ENCODE data around the gene BEGAIN. TPM values are rescaled to one million over a fixed set of nuclear protein-coding genes. Genes with fewer than 3 reads are reported as not detected.

The BEGAIN gene
- total RNA-seq, 2 donors from 2014 or later = 0.56 to 1.2 TPM

GRCh38 chr14:100558966-100559365 lies 28.3 kb downstream of the BEGAIN start:
- no peak for DNase-seq (ENCODE audit: low spot score)
- intact Hi-C loops (cut with DNase I) = no loop called here

- DNase-seq (ENCODE audit: low spot score) = no peak
- intact Hi-C loops (cut with DNase I) = no loop called here
Observed at GRCh38 chr14:100558226-100558625, 29.0 kb downstream of the BEGAIN start.

GRCh38 chr14:100557658-100558057 lies 29.6 kb downstream of the BEGAIN start:
- intact Hi-C loops (cut with DNase I) = no loop called here
- no peak for DNase-seq (ENCODE audit: low spot score)

GRCh38 chr14:100556936-100557505 lies 30.2 kb downstream of the BEGAIN start:
- no peak for DNase-seq (ENCODE audit: low spot score)
- intact Hi-C loops (cut with DNase I) = no loop called here

- DNase-seq (ENCODE audit: low spot score) = no peak
- intact Hi-C loops (cut with DNase I) = no loop called here
Observed at GRCh38 chr14:100556140-100556475, 31.1 kb downstream of the BEGAIN start.

GRCh38 chr14:100555436-100556139 lies 31.6 kb downstream of the BEGAIN start:
- no peak for DNase-seq (ENCODE audit: low spot score)
- intact Hi-C loops (cut with DNase I) = no loop called here

GRCh38 chr14:100554696-100555320 lies 32.4 kb downstream of the BEGAIN start:
- intact Hi-C loops (cut with DNase I) = no loop called here
- DNase-seq (ENCODE audit: low spot score) = no peak

- intact Hi-C loops (cut with DNase I) = no loop called here
- DNase-seq (ENCODE audit: low spot score) = no peak
Observed at GRCh38 chr14:100554082-100554677, 33.0 kb downstream of the BEGAIN start.

- intact Hi-C loops (cut with DNase I) = no loop called here
- DNase-seq (ENCODE audit: low spot score) = no peak
Observed at GRCh38 chr14:100553471-100553870, 33.7 kb downstream of the BEGAIN start.

GRCh38 chr14:100552524-100553125 lies 34.6 kb downstream of the BEGAIN start:
- DNase-seq (ENCODE audit: low spot score) = no peak
- intact Hi-C loops (cut with DNase I) = no loop called here

- DNase-seq (ENCODE audit: low spot score) = no peak
- intact Hi-C loops (cut with DNase I) = no loop called here
Observed at GRCh38 chr14:100551056-100551455, 36.2 kb downstream of the BEGAIN start.

GRCh38 chr14:100549834-100550625 lies 37.2 kb downstream of the BEGAIN start:
- DNase-seq (ENCODE audit: low spot score) = no peak
- intact Hi-C loops (cut with DNase I) = no loop called here

GRCh38 chr14:100548939-100549338 lies 38.3 kb downstream of the BEGAIN start:
- no peak for DNase-seq (ENCODE audit: low spot score)
- intact Hi-C loops (cut with DNase I) = no loop called here

GRCh38 chr14:100548295-100548655 lies 38.9 kb downstream of the BEGAIN start:
- no peak for DNase-seq (ENCODE audit: low spot score)
- intact Hi-C loops (cut with DNase I) = no loop called here

- intact Hi-C loops (cut with DNase I) = no loop called here
- DNase-seq (ENCODE audit: low spot score) = no peak
Observed at GRCh38 chr14:100547633-100548294, 39.5 kb downstream of the BEGAIN start.

GRCh38 chr14:100546051-100546443 lies 41.2 kb downstream of the BEGAIN start:
- intact Hi-C loops (cut with DNase I) = no loop called here
- DNase-seq (ENCODE audit: low spot score) = no peak

GRCh38 chr14:100545359-100545758 lies 41.9 kb downstream of the BEGAIN start:
- intact Hi-C loops (cut with DNase I) = no loop called here
- DNase-seq (ENCODE audit: low spot score) = no peak

GRCh38 chr14:100544506-100545141 lies 42.6 kb downstream of the BEGAIN start:
- intact Hi-C loops (cut with DNase I) = no loop called here
- no peak for DNase-seq (ENCODE audit: low spot score)
